ENCODE data around the gene SPATS2.

SPATS2 gene

DNA sequence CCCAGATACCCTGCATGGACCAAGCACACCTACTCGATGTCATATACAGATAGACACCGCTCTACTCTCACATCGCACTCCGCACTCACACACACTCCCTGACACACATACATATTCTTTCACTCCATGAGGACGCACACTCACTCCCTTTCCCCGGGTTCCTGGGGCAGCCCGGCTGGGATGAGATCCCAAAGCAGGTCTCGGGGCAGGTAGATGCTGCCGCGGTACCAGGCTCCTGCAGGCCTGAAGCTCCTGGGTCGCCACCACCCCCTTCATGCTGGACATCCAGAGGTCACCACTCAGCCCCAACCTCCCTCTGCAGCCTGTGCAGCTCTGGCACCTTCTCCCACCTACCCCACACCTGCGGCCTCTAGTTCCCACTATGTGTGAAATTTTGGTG lies 32.6 kb upstream of the SPATS2 start:
- Histone ChIP-seq H3K4me3 (ENCODE audit: low read depth, low read length) (no peak overlapping the region), H3K36me3 (peaks cover 13% of the 10 kb centered on the region), H3K27me3 (ENCODE audit: insufficient read depth, low read depth, severe bottlenecking) (peaks cover 7% of the 10 kb centered on the region), H3K9me3 (ENCODE audit: severe bottlenecking) (no peaks in the 10 kb centered on the region), H3K27ac (no peak overlapping the region)
- TF ChIP-seq, protein P1, sequence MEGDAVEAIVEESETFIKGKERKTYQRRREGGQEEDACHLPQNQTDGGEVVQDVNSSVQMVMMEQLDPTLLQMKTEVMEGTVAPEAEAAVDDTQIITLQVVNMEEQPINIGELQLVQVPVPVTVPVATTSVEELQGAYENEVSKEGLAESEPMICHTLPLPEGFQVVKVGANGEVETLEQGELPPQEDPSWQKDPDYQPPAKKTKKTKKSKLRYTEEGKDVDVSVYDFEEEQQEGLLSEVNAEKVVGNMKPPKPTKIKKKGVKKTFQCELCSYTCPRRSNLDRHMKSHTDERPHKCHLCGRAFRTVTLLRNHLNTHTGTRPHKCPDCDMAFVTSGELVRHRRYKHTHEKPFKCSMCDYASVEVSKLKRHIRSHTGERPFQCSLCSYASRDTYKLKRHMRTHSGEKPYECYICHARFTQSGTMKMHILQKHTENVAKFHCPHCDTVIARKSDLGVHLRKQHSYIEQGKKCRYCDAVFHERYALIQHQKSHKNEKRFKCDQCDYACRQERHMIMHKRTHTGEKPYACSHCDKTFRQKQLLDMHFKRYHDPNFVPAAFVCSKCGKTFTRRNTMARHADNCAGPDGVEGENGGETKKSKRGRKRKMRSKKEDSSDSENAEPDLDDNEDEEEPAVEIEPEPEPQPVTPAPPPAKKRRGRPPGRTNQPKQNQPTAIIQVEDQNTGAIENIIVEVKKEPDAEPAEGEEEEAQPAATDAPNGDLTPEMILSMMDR (IDR thresholded peaks at IDR 0.05; ENCODE audit: low read depth, low read length): no peak
- no peak for DNase-seq

DNA sequence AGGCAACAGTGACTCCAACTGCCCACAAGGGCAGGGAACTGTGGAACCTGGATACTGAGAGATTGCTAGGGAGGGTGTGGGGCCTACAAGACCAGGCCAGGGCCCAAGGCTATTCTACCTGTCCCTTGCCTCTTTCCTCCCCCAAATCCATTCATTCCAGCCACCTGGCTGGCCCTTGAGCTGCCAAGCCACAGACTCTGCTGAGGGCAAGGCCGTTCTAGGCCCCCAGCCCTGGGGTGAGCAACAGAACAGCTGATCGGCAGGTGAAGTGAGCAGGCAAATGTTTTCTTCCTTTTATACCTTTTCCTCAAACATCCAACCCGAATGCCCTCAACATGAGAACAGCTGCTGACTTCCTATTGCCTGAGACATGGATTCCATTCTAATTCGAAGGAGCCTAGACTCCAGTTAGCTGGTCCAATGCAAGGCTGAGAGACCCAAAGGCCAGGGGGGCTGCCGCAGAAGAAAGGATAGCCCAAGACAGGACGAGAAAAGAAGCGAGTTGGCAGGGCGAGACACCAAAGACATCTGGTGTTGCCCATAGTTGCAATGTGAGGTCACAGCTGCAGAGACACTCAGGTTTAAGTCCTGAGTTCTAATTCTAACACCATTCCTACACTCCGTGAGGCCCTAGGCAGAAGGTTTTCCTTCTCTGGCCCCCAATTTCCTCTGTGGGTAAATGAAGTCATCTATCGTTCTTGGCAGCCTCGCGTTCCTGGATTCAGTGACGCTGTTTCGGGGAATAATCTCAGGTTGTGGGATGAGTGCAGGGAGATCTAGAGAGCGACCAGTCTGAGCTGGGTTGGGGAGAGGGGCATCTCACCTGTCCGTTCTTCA lies 31.9 kb upstream of the SPATS2 start:
- Histone ChIP-seq H3K27me3 (ENCODE audit: insufficient read depth, low read depth, severe bottlenecking) (peaks cover 7% of the 10 kb centered on the region), H3K36me3 (peaks cover 8% of the 10 kb centered on the region), H3K4me3 (ENCODE audit: low read depth, low read length) (no peak overlapping the region), H3K9me3 (ENCODE audit: severe bottlenecking) (no peaks in the 10 kb centered on the region), H3K27ac (no peak overlapping the region)
- TF ChIP-seq, protein P1 (IDR thresholded peaks at IDR 0.05; ENCODE audit: low read depth, low read length): no peak
- DNase-seq: no peak

DNA sequence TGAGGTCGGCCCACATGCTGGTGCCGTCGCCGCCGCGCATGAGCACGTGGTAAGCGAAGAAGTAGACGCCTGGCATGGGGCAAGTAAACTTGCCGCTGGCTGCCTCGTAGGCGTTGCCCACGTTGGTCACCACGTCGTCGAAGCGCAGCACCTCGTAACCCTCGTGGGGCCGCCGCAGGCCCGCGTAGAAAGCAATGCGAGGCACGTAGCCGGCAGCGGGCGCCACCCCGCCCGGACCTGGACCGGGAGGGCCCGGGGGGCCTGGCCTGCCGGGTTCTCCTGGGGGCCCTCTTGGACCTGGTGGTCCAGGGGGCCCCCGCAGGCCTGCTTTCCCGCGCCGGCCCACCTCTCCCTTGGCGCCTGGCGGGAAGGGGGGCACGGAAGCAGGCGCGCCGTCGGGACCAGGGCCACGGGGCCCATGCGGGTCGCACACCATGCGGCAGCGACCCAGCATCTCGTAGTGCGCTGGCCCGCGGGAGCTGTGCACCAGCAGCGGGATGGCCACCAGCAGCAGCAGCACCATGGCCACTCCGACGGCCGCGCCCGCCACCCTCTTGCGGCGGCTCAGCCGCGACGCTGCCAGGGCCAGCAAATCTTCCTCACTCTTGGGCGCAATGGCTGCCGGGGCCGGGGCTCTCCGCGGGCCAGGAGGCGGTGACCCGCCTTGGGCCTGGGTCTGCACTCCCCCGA lies 31.2 kb upstream of the SPATS2 start:
- Histone ChIP-seq H3K9me3 (ENCODE audit: severe bottlenecking) (no peaks in the 10 kb centered on the region), H3K36me3 (peaks cover 4% of the 10 kb centered on the region), H3K4me3 (ENCODE audit: low read depth, low read length) (peak overlapping the region; percentile 62; the same call in 1 of the 2 replicates), H3K27ac (no peak overlapping the region), H3K27me3 (ENCODE audit: insufficient read depth, low read depth, severe bottlenecking) (peaks cover 7% of the 10 kb centered on the region)
- TF ChIP-seq, protein P1 (IDR thresholded peaks at IDR 0.05; ENCODE audit: low read depth, low read length): no peak
- DNase-seq: no peak

DNA sequence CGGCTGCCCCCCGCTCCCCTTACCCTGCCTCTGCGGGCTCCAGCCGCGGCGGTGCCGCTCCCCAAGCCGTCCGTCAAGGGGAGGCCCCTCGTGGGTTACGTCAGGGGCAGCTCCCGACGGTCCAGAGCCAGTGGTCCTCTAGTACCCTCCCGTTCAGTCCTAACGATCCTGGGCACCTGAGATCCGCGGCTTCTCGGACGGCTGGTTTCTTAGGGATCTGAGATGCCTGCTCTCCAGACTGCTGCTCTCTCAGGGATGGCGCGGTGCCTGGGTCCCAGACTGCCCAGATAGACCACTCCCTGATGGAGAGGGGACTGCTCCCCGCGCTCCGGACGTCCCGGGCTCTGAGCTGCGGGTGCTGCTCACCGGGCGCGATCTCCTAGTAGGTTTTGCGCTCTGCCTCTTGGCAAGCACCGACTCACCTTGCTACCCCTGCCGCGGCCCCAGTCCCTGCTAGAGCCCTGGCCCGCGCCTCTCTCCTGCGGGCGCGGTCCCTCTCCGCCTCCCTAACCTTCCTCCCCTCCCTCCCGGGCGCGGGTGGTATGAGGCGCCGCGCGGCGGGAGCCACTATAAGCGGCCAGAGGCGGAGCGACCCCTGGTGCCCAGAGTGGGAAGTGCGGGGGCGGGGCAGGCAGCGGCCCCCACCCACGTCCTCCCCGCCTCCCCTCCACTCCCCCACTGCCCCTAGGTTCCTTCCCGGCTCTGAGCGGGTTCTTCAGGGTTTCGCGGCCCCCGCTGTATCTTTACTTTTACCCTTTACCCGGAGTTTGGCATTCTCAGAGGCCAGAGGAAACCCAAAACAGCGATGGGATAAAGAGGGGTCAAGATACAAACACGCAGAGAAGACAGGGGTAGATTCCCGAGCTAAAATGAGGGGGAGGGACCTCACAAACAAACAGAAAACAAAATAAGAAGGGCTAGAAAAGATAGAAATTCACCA lies 30.3 kb upstream of the SPATS2 start, which contains the start of gene C1QL4:
TSS of gene C1QL4 (minus strand) at position 544 of the 940 bp plus-strand sequence. CDS start 711 bp downstream, outside the sequence.
- Histone ChIP-seq H3K27me3 (ENCODE audit: insufficient read depth, low read depth, severe bottlenecking) (peaks cover 13% of the 10 kb centered on the region), H3K27ac (no peak within 1 kb of the TSS), H3K9me3 (ENCODE audit: severe bottlenecking) (no peaks in the 10 kb centered on the region), H3K4me3 (ENCODE audit: low read depth, low read length) (peak within 1 kb of the TSS; percentile 62), H3K36me3 (no peaks in the 10 kb centered on the region; the same call in 1 of the 2 replicates)
- TF ChIP-seq, protein P1 (IDR thresholded peaks at IDR 0.05; ENCODE audit: low read depth, low read length): peak; percentile 91
- DNase-seq: peak; percentile 88

DNA sequence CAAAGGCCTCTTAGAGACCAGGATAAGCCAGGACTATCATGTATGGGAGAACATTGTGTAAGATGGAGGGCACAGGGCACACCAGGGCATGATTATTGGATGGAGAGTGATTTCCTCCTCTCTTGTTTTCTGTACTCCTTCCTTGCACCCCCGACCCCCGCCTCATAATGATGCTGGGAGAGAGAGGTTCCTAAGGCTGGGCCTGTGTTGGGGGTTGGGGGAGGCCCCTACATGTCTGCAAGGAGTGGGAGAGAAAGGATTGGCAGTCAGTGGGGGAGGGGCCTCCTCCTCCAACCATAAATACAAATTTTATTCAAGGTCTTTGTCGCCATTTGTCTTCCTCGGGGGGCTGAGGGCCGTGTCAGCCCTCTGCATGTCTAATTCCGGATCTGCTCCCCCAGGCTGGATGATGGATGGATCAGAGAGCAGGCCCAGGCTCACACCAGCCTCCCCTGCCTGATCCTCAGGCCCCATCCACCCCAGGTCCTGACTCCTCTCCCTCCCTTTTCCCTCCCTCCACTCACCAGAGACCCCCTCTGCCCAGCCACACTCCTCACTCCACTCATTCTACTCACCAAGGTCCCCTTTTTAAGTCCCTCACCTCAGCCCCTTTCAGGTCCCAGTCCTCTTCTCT lies 28.3 kb upstream of the SPATS2 start:
- Histone ChIP-seq H3K27ac (no peak overlapping the region), H3K9me3 (ENCODE audit: severe bottlenecking) (no peaks in the 10 kb centered on the region), H3K4me3 (ENCODE audit: low read depth, low read length) (no peak overlapping the region), H3K27me3 (ENCODE audit: insufficient read depth, low read depth, severe bottlenecking) (peaks cover 30% of the 10 kb centered on the region), H3K36me3 (no peaks in the 10 kb centered on the region)
- DNase-seq: no peak
- TF ChIP-seq, protein P1 (IDR thresholded peaks at IDR 0.05; ENCODE audit: low read depth, low read length): no peak
